Thyroid gland (tissue), 4 donors: ENCODE results near the gene DNAJB9.

ENCODE experiments used
- CTCF ChIP-seq, 6 experiments: fragments of 200-600 bp in 3 of 6; fragments of 450-650 bp in 3 of 6; sonication (generic) in 3 of 6; IDR thresholded peaks; one replicate each; pipeline ENCODE4 v1.5.1; 2016 to 2019; ENCODE audit warnings: antibody characterized with exemption in 6 of 6, mild to moderate bottlenecking in 2 of 6, inconsistent platforms in 1 of 6, moderate library complexity in 1 of 6
- POLR2A ChIP-seq, 2 donors: fragments of 450-650 bp; IDR thresholded peaks; one replicate each; pipeline ENCODE4 v1.6.1; 2017; ENCODE audit warnings: antibody characterized with exemption in 2 of 2, mild to moderate bottlenecking in 2 of 2, moderate library complexity in 1 of 2

GRCh38 chr7:108611268-108611667, 41.6 kb downstream of the DNAJB9 start:
- TF ChIP-seq POLR2A (IDR thresholded peaks at IDR 0.05), result no peak
- TF ChIP-seq CTCF (IDR thresholded peaks at IDR 0.05), result no peak
